ENCODE measurements around the gene ARIH1. TPM values are rescaled to one million over a fixed set of nuclear protein-coding genes. Genes with fewer than 3 reads are reported as not detected.
"Not testable (repeated sequence)": the region's sequence is repeated elsewhere in the genome, so short reads cannot be mapped to it uniquely, and the experiment has no call there.

ARIH1 gene
- 140 and 141 TPM in 2 replicates for total RNA-seq

DNA sequence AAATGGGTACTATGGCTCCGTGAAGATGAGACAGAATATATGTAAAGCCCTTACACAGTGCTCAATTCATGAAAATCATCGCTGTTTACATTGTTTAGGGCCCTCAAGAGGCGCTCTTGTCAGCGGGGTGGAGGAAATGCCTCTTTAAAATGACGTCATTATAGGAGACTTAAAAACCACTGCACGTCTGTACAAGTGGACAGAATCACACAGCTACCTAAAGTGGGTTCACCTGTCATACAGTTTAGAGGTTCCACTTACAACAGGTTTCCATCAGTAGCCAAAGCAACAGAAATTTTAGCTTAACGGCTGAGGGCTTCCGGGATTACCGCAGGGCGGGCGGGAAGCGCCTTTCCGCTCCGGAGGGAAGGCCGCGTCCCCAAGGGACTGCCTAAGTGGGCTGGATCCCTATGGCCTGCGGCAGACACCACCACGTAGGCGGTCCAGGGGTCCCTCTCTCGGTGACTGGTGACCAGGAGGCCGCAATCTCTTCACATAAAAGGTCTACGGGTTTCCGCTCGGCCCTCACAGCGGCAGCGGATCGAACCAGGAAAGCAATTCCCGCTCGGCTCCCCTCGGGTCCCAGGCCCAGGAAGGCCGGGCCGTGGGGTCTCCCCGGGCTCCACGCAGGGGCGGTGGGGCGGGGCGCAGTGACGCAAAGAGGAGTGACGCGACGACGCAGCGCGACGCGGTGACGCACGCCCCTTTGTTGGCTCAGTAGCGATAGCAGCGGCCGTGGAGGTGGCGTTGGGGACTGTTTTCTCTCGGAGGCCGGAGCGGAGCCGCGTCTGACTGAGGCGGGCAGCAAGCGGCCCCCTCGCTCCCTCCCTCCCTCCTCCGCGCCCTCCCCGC, at the start of gene ARIH1:
Gene ARIH1, plus strand, starts transcription at position 717 of the 852 bp plus-strand sequence. CDS start 310 bp downstream, outside the sequence.
- intact Hi-C loops (cut with micrococcal nuclease), result loop anchor here (1.0 to 10.0 kb wide), 8 partner anchors 98 to 1518 kb away; partner anchors contain the start of genes ADPGK, BBS4, CELF6 and HEXA
- Mint-ChIP-seq H3K9me3 (no peaks in the 10 kb centered on the region), H3K27me3 (no peaks in the 10 kb centered on the region), H3K27ac (peak within 1 kb of the TSS; percentile 99), H3K4me1 (peaks cover 31% of the 10 kb centered on the region), H3K4me3 (peak within 1 kb of the TSS; percentile 91), H3K36me3 (ENCODE audit: low read depth) (peaks cover 23% of the 10 kb centered on the region)
- peak; percentile 99 for DNase-seq

DNA sequence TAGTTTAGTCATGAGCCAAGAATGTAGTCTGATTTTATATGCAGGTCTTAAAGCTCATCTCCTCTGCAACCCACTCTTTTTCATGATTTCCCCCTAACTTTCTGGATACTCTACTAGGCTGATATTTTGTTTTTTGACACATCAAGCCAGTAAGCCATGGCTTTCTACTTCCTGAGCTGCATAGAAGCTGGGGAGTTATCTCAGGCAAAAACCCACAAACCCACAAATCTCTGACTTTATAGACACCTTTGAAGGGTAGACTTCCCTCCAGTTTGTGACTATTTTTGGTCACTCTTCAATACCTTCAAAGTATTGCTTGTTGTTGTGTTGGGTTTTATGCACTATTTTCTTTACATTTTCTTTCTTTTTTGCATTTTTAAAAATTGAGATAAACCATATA, 47.4 kb upstream of the ARIH1 start:
- peaks cover 22% of the 10 kb centered on the region for H3K27me3 Mint-ChIP-seq
- intact Hi-C loops (cut with micrococcal nuclease), result no loop called here
- H3K27ac Mint-ChIP-seq, result no peak overlapping the region
- H3K4me1 Mint-ChIP-seq, result no peaks in the 10 kb centered on the region
- no peaks in the 10 kb centered on the region for H3K36me3 Mint-ChIP-seq (ENCODE audit: low read depth)
- no peak overlapping the region for H3K4me3 Mint-ChIP-seq
- no peak for DNase-seq
- peaks cover 18% of the 10 kb centered on the region for H3K9me3 Mint-ChIP-seq

GRCh38 chr15:72437650-72438316, 36.3 kb upstream of the ARIH1 start:
- H3K27ac Mint-ChIP-seq, result no peak overlapping the region
- intact Hi-C loops (cut with micrococcal nuclease), result no loop called here
- H3K27me3 Mint-ChIP-seq, result peaks cover 26% of the 10 kb centered on the region
- no peaks in the 10 kb centered on the region for H3K4me1 Mint-ChIP-seq
- no peak for DNase-seq
- no peak overlapping the region for H3K4me3 Mint-ChIP-seq
- H3K36me3 Mint-ChIP-seq (ENCODE audit: low read depth), result peaks cover 2% of the 10 kb centered on the region
- peaks cover 14% of the 10 kb centered on the region for H3K9me3 Mint-ChIP-seq

GRCh38 chr15:72442848-72443247, 31.3 kb upstream of the ARIH1 start:
- DNase-seq; intact Hi-C loops (cut with micrococcal nuclease); H3K9me3 Mint-ChIP-seq; H3K4me3 Mint-ChIP-seq; H3K27ac Mint-ChIP-seq; H3K36me3 Mint-ChIP-seq (ENCODE audit: low read depth); H3K27me3 Mint-ChIP-seq; H3K4me1 Mint-ChIP-seq: not testable (repeated sequence)

DNA sequence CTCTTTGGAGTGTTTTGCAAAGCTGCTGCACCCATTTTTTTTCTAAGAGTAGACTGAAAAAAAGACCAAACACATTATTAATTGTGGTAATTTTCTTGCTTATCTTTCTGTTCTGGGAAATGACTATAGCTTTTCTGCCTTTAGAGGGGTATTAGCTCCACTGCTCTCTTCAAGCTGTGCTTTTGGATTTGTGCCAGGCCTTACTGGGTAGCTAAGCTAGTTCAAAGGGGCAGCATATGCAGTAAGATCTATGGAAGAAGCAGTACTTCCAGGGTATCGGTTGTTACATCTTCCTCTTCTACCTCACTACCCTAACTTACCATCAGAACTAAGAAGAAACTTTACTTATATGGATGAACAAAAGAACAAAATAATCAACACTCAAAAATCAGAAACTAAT, 28.7 kb upstream of the ARIH1 start:
- Mint-ChIP-seq H3K36me3 (ENCODE audit: low read depth) (no peaks in the 10 kb centered on the region), H3K27ac (no peak overlapping the region), H3K9me3 (peaks cover 5% of the 10 kb centered on the region), H3K4me3 (no peak overlapping the region), H3K4me1 (no peaks in the 10 kb centered on the region), H3K27me3 (peaks cover 13% of the 10 kb centered on the region)
- no peak for DNase-seq
- intact Hi-C loops (cut with micrococcal nuclease), result no loop called here

GRCh38 chr15:72450805-72451204, 23.3 kb upstream of the ARIH1 start:
- H3K4me3 Mint-ChIP-seq, result no peak overlapping the region
- no peak for DNase-seq
- intact Hi-C loops (cut with micrococcal nuclease), result no loop called here
- H3K27me3 Mint-ChIP-seq, result peaks cover 22% of the 10 kb centered on the region
- H3K9me3 Mint-ChIP-seq, result no peaks in the 10 kb centered on the region
- no peaks in the 10 kb centered on the region for H3K36me3 Mint-ChIP-seq (ENCODE audit: low read depth)
- no peaks in the 10 kb centered on the region for H3K4me1 Mint-ChIP-seq
- H3K27ac Mint-ChIP-seq, result no peak overlapping the region

GRCh38 chr15:72451224-72451623, 22.9 kb upstream of the ARIH1 start:
- Mint-ChIP-seq H3K4me3 (no peak overlapping the region), H3K9me3 (no peaks in the 10 kb centered on the region), H3K27me3 (peaks cover 22% of the 10 kb centered on the region), H3K4me1 (no peaks in the 10 kb centered on the region), H3K36me3 (ENCODE audit: low read depth) (no peaks in the 10 kb centered on the region), H3K27ac (no peak overlapping the region)
- intact Hi-C loops (cut with micrococcal nuclease), result no loop called here
- no peak for DNase-seq

- intact Hi-C loops (cut with micrococcal nuclease), result no loop called here
- H3K36me3 Mint-ChIP-seq (ENCODE audit: low read depth), result no peaks in the 10 kb centered on the region
- no peaks in the 10 kb centered on the region for H3K9me3 Mint-ChIP-seq
These were observed 17.4 kb upstream of the ARIH1 start for GRCh38 chr15:72456684-72457083.

DNA sequence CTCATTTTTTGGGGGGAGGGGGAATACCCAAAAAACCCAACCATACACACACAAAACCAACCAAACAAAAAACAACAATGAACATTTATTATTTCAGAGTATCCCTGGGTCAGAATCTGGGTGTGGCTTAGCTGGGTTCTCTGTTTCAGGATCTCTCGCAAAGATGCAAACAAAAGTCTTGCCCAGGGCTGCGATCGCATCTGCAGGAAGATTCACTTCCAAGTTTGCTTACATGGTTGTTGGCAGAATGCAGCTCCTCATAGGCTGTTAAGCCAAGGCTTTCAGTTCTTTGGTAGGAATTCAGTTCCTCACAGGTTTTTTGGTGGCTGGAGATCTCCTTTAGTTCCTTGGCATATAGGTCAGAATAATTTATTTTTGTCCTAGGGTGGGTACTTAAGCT, 13.7 kb upstream of the ARIH1 start:
- DNase-seq, result no peak
- intact Hi-C loops (cut with micrococcal nuclease), result no loop called here
- H3K27ac Mint-ChIP-seq, result no peak overlapping the region
- peaks cover 2% of the 10 kb centered on the region for H3K27me3 Mint-ChIP-seq
- peaks cover 12% of the 10 kb centered on the region for H3K4me1 Mint-ChIP-seq
- no peak overlapping the region for H3K4me3 Mint-ChIP-seq
- H3K36me3 Mint-ChIP-seq (ENCODE audit: low read depth), result no peaks in the 10 kb centered on the region
- H3K9me3 Mint-ChIP-seq, result no peaks in the 10 kb centered on the region

More at GRCh38 chr15:72456684-72457083, 17.4 kb upstream of the ARIH1 start:
- Mint-ChIP-seq H3K27ac (no peak overlapping the region), H3K4me1 (peaks cover under 1% of the 10 kb centered on the region), H3K4me3 (no peak overlapping the region), H3K27me3 (peaks cover 13% of the 10 kb centered on the region)
- no peak for DNase-seq

DNA sequence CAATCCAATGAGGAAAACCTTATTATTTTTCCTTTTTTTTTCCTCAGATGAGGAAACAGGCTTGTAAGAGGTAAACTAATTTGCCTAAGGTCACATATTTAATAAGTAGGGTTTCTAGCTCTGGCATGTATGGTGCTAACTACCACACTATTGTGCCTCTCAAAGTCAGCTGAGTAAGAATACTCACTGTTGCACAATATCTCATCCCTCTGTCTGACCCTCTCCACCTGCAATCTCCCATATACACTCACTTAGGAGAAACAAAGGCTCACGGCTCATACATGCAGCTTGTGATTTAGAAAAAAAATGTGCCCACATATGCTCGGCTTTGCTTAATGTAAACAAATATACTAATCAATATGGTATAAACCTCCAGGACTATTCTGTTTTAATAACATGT, 10.4 kb upstream of the ARIH1 start:
- intact Hi-C loops (cut with micrococcal nuclease), result no loop called here
- no peak overlapping the region for H3K4me3 Mint-ChIP-seq
- no peak overlapping the region for H3K27ac Mint-ChIP-seq
- no peaks in the 10 kb centered on the region for H3K9me3 Mint-ChIP-seq
- H3K36me3 Mint-ChIP-seq (ENCODE audit: low read depth), result no peaks in the 10 kb centered on the region
- DNase-seq, result no peak
- peaks cover 12% of the 10 kb centered on the region for H3K4me1 Mint-ChIP-seq
- no peaks in the 10 kb centered on the region for H3K27me3 Mint-ChIP-seq

DNA sequence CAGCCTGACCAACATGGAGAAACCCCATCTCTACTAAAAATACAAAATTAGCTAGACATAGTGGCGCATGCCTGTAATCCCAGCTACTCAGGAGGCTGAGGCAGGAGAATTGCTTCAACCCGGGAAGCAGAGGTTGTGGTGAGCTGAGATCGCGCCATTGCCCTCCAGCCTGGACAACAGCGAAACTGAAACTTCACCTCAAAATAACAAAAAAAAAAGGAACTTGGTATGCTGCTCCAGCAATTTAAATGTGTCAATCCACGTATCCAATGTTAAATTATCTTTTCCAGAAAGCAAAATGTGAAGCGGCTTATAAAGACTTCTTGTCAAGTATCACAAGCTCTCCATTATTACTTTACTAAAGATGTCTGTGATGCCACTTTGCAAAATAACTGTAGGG, 9.9 kb upstream of the ARIH1 start:
- H3K4me3 Mint-ChIP-seq, result no peak overlapping the region
- intact Hi-C loops (cut with micrococcal nuclease), result no loop called here
- no peak for DNase-seq

DNA sequence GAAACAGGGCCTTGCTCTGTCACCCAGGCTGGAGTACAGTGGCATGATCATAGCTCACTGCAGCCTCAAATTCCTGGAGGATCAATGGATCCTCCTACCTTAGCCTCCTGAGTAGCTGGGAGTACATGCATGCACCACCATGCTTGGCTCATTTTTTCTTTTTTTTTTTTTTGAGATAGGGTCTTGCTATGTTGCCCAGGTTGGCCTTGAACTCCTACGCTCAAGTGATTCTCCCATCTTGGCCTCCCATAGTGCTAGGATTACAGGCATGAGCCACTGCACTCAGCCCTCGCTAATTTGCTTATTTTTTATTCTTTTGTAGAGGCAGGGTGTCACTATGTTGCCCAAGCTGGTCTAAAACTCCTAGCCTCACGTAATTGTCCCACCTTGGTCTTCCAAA, 6.0 kb upstream of the ARIH1 start:
- intact Hi-C loops (cut with micrococcal nuclease), result no loop called here
- Mint-ChIP-seq H3K4me1 (peaks cover 8% of the 10 kb centered on the region), H3K4me3 (no peak overlapping the region), H3K36me3 (ENCODE audit: low read depth) (no peaks in the 10 kb centered on the region), H3K27ac (no peak overlapping the region), H3K9me3 (no peaks in the 10 kb centered on the region), H3K27me3 (no peaks in the 10 kb centered on the region)
- no peak for DNase-seq

More for the DNA sequence above, 9.9 kb upstream of the ARIH1 start:
- Mint-ChIP-seq H3K27me3 (no peaks in the 10 kb centered on the region), H3K36me3 (ENCODE audit: low read depth) (no peaks in the 10 kb centered on the region), H3K4me1 (peaks cover 12% of the 10 kb centered on the region), H3K27ac (no peak overlapping the region), H3K9me3 (no peaks in the 10 kb centered on the region)

GRCh38 chr15:72472992-72473610, 1.0 kb upstream of the ARIH1 start:
- H3K36me3 Mint-ChIP-seq (ENCODE audit: low read depth), result peaks cover 18% of the 10 kb centered on the region
- H3K27ac Mint-ChIP-seq, result peak overlapping the region; percentile 99
- peak overlapping the region; percentile 91 for H3K4me3 Mint-ChIP-seq
- H3K4me1 Mint-ChIP-seq, result peaks cover 25% of the 10 kb centered on the region
- DNase-seq, result peak; percentile 64
- no peaks in the 10 kb centered on the region for H3K27me3 Mint-ChIP-seq
- no peaks in the 10 kb centered on the region for H3K9me3 Mint-ChIP-seq
- intact Hi-C loops (cut with micrococcal nuclease), result loop anchor here (5.0 to 10.0 kb wide), 3 partner anchors 214 to 1519 kb away; partner anchors contain the start of genes BBS4, HIGD2B, MYO9A and PML

GRCh38 chr15:72474466-72474911, 359 bp downstream of the ARIH1 start:
- DNase-seq, result no peak
- H3K4me1 Mint-ChIP-seq, result peaks cover 31% of the 10 kb centered on the region
- peak overlapping the region; percentile 99 for H3K27ac Mint-ChIP-seq
- intact Hi-C loops (cut with micrococcal nuclease), result loop anchor here (1.0 to 10.0 kb wide), 8 partner anchors 98 to 1518 kb away; partner anchors contain the start of genes ADPGK, BBS4, CELF6 and HEXA
- H3K36me3 Mint-ChIP-seq (ENCODE audit: low read depth), result peaks cover 30% of the 10 kb centered on the region
- H3K4me3 Mint-ChIP-seq, result peak overlapping the region; percentile 91
- H3K9me3 Mint-ChIP-seq, result no peaks in the 10 kb centered on the region
- H3K27me3 Mint-ChIP-seq, result no peaks in the 10 kb centered on the region
